Measurements from ENCODE around the gene SH3BGRL2.
A peak's percentile ranks its signal among the peaks of the same experiment; 100 is the strongest.

Gene SH3BGRL2

DNA sequence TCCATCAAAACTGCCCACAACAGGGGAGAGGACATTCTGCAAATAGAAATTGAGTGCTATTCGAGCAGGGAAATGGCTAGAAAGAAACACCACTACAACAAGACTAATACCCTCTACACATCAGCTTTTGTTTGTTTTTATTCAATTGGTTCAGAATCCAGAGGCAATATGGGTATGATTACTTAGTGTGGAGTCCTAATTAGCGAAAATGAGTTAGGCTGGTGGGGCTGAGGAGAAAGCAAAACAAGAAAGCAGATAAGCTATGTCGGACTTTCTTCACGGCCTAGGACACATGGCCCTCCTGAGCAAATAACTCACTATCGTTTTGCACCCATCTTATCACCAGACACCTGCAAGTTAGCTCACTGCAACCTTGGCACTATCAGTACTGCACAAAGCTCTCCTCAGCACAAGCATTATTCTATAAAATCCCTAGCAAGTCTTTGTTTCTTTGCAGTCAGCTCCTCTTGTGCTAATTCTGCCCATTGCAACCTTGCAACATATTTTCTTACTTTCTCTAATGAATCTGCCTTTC, 31.3 kb upstream of the SH3BGRL2 start:
- TF ChIP-seq ELF4 (IDR thresholded peaks at IDR 0.05) (no peak), SP1 (IDR thresholded peaks at IDR 0.05) (no peak), TARDBP (IDR thresholded peaks at IDR 0.05) (no peak), FOXK2 (IDR thresholded peaks at IDR 0.05) (no peak), CTBP1 (IDR thresholded peaks at IDR 0.05; ENCODE audit: borderline replicate concordance) (no peak), BHLHE40 (IDR thresholded peaks at IDR 0.05; ENCODE audit: borderline replicate concordance) (no peak), HDGF (IDR thresholded peaks at IDR 0.05; ENCODE audit: borderline replicate concordance) (no peak), FOXA1 (IDR thresholded peaks at IDR 0.05) (no peak), SUZ12 (IDR thresholded peaks at IDR 0.05) (no peak), FOXM1 (IDR thresholded peaks at IDR 0.05; ENCODE audit: borderline replicate concordance) (no peak), ARNT (IDR thresholded peaks at IDR 0.05) (no peak), ZNF384 (IDR thresholded peaks at IDR 0.05) (no peak), L3MBTL2 (conservative IDR thresholded peaks at IDR 0.05) (no peak), PKNOX1 (IDR thresholded peaks at IDR 0.05) (no peak), NFRKB (IDR thresholded peaks at IDR 0.05) (no peak), LEF1 (IDR thresholded peaks at IDR 0.05; ENCODE audit: borderline replicate concordance) (no peak)
- CTCF ChIA-PET = interaction anchor here (1.1 to 1.3 kb wide), 2 partner anchors 29 to 73 kb away, joined by 3 to 5 read pairs; no protein-coding TSS in a partner anchor
- POLR2A ChIA-PET = interaction anchor here (2.2 kb wide), 1 partner anchor 31 kb away, joined by 12 read pairs; the partner anchor contains the start of gene SH3BGRL2

DNA sequence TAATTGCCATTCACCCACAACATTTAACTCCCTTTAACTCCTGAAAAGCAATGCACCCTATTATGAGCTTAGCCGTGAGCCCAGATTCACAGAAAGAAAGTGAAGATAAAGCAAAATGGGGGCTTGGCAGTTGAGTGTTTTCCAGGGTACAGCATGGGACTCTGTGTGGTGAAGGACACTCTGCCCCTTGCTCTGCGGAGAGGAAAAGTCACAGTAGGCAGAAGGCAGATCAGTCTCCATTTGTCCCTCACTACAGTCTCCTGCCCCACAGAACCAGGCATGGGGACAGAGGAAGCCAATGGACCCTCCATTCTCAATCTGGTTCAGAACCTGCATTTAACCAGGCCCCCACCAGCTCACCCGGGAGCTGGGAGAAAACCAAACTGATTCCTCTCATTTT, 30.8 kb upstream of the SH3BGRL2 start:
- TF ChIP-seq ZNF384 (IDR thresholded peaks at IDR 0.05) = no peak
- TF ChIP-seq ARNT (IDR thresholded peaks at IDR 0.05) = no peak
- no peak for TF ChIP-seq SUZ12 (IDR thresholded peaks at IDR 0.05)
- no peak for TF ChIP-seq FOXM1 (IDR thresholded peaks at IDR 0.05; ENCODE audit: borderline replicate concordance)
- no peak for TF ChIP-seq LEF1 (IDR thresholded peaks at IDR 0.05; ENCODE audit: borderline replicate concordance)
- POLR2A ChIA-PET = interaction anchor here (2.2 kb wide), 1 partner anchor 31 kb away, joined by 12 read pairs; the partner anchor contains the start of gene SH3BGRL2
- no peak for DNase-seq (ENCODE audit: extremely low spot score)
- CTCF ChIA-PET = interaction anchor here (1.1 to 1.3 kb wide), 2 partner anchors 30 to 72 kb away, joined by 3 to 5 read pairs; no protein-coding TSS in a partner anchor

More for the DNA sequence above, 31.3 kb upstream of the SH3BGRL2 start:
- DNase-seq (ENCODE audit: extremely low spot score) = no peak

- TF ChIP-seq PKNOX1 (IDR thresholded peaks at IDR 0.05) (peak; percentile 84), FOXA1 (IDR thresholded peaks at IDR 0.05) (no peak), CTBP1 (IDR thresholded peaks at IDR 0.05; ENCODE audit: borderline replicate concordance) (peak; percentile 62; the same call in 1 of the 2 replicates)
- peak; percentile 29 for DNase-seq (ENCODE audit: extremely low spot score)
- CTCF ChIA-PET = interaction anchor here (1.1 to 1.3 kb wide), 2 partner anchors 30 to 71 kb away, joined by 3 to 5 read pairs; no protein-coding TSS in a partner anchor
- POLR2A ChIA-PET = interaction anchor here (2.2 kb wide), 1 partner anchor 30 kb away, joined by 12 read pairs; the partner anchor contains the start of gene SH3BGRL2
Observed at GRCh38 chr6:79600812-79601609, 30.1 kb upstream of the SH3BGRL2 start.

DNA sequence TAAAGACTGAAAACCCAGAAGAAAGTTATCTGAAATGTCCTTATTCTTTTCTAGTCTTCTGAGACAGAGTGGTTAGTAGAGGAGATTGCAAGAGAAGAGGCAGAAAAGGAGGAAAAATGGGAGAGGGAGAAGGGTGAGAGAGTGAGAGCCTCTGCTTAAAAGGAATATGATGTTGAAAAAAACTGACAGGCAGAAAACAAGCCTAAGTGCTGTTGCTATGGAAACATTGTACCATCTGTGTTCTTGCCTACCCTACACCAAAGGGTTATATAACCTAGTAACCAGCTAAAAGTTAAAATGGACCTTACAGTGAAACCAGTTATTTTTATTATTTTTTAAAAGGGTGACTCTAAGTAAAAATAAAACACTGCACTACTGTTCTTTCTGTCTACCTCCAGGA, 28.3 kb upstream of the SH3BGRL2 start:
- DNase-seq (ENCODE audit: extremely low spot score) = no peak
- ChIA-PET CTCF (no interaction called here), POLR2A (no interaction called here)

GRCh38 chr6:79604583-79605037, 26.5 kb upstream of the SH3BGRL2 start:
- no peak for DNase-seq (ENCODE audit: extremely low spot score)
- ChIA-PET CTCF (no interaction called here), POLR2A (interaction anchor here (1.4 kb wide), 1 partner anchor 26 kb away, joined by 3 read pairs; no protein-coding TSS in a partner anchor)
- TF ChIP-seq BHLHE40 (IDR thresholded peaks at IDR 0.05; ENCODE audit: borderline replicate concordance) (no peak), CTBP1 (IDR thresholded peaks at IDR 0.05; ENCODE audit: borderline replicate concordance) (no peak), L3MBTL2 (conservative IDR thresholded peaks at IDR 0.05) (no peak), PKNOX1 (IDR thresholded peaks at IDR 0.05) (no peak), NFRKB (IDR thresholded peaks at IDR 0.05) (no peak), SP1 (IDR thresholded peaks at IDR 0.05) (no peak), TARDBP (IDR thresholded peaks at IDR 0.05) (no peak), HDGF (IDR thresholded peaks at IDR 0.05; ENCODE audit: borderline replicate concordance) (no peak), SUZ12 (IDR thresholded peaks at IDR 0.05) (no peak), FOXK2 (IDR thresholded peaks at IDR 0.05) (no peak)

More for the DNA sequence above, 28.3 kb upstream of the SH3BGRL2 start:
- TF ChIP-seq FOXM1 (IDR thresholded peaks at IDR 0.05; ENCODE audit: borderline replicate concordance) = no peak
- TF ChIP-seq FOXK2 (IDR thresholded peaks at IDR 0.05) = no peak
- TF ChIP-seq FOXA1 (IDR thresholded peaks at IDR 0.05) = no peak
- TF ChIP-seq TARDBP (IDR thresholded peaks at IDR 0.05) = no peak
- no peak for TF ChIP-seq SP1 (IDR thresholded peaks at IDR 0.05)
- no peak for TF ChIP-seq ARNT (IDR thresholded peaks at IDR 0.05)
- TF ChIP-seq ELF4 (IDR thresholded peaks at IDR 0.05) = no peak
- TF ChIP-seq CTBP1 (IDR thresholded peaks at IDR 0.05; ENCODE audit: borderline replicate concordance) = no peak
- TF ChIP-seq L3MBTL2 (conservative IDR thresholded peaks at IDR 0.05) = no peak
- no peak for TF ChIP-seq HDGF (IDR thresholded peaks at IDR 0.05; ENCODE audit: borderline replicate concordance)
- TF ChIP-seq PKNOX1 (IDR thresholded peaks at IDR 0.05) = no peak
- no peak for TF ChIP-seq ZNF384 (IDR thresholded peaks at IDR 0.05)
- no peak for TF ChIP-seq SUZ12 (IDR thresholded peaks at IDR 0.05)
- no peak for TF ChIP-seq BHLHE40 (IDR thresholded peaks at IDR 0.05; ENCODE audit: borderline replicate concordance)
- TF ChIP-seq NFRKB (IDR thresholded peaks at IDR 0.05) = no peak
- no peak for TF ChIP-seq LEF1 (IDR thresholded peaks at IDR 0.05; ENCODE audit: borderline replicate concordance)
